ENCODE results near the gene RTCB. TPM values are rescaled to one million over a fixed set of nuclear protein-coding genes. Genes with fewer than 3 reads are reported as not detected.

The RTCB gene
- total RNA-seq, 2 experiments from 2014 or later: 77.9 to 82.7 TPM

- H3K4me3 Mint-ChIP-seq: peak overlapping the region; percentile 93
- H3K9me3 Mint-ChIP-seq: no peaks in the 10 kb centered on the region
- H3K4me1 Mint-ChIP-seq (ENCODE audit: low read depth): peaks cover 51% of the 10 kb centered on the region
- no peak for TF ChIP-seq CTCF (IDR thresholded peaks at IDR 0.05)
- peak overlapping the region; percentile 95 for H3K27ac Mint-ChIP-seq
- POLR2A ChIA-PET: interaction anchor here (0.8 to 1.3 kb wide), 2 partner anchors 10 to 18 kb away, joined by 3 to 6 read pairs; no protein-coding TSS in a partner anchor
- ATAC-seq: no peak
- peaks cover 36% of the 10 kb centered on the region for H3K36me3 Mint-ChIP-seq (ENCODE audit: low read depth)
- CTCF ChIA-PET: interaction anchor here (3.9 kb wide), 1 partner anchor 63 kb away, joined by 13 read pairs; the partner anchor contains the start of gene FBXO7
- no peak for DNase-seq
- intact Hi-C loops (cut with micrococcal nuclease): loop anchor here (5.0 kb wide), 1 partner anchor 62 kb away; the partner anchor contains the start of gene FBXO7
- H3K27me3 Mint-ChIP-seq: no peaks in the 10 kb centered on the region
Measured at GRCh38 chr22:32410459-32410858, 1.6 kb downstream of the RTCB start.

GRCh38 chr22:32409977-32410376 lies 2.1 kb downstream of the RTCB start:
- intact Hi-C loops (cut with micrococcal nuclease): loop anchor here (5.0 kb wide), 1 partner anchor 62 kb away; the partner anchor contains the start of gene FBXO7
- ATAC-seq (no peak), DNase-seq (no peak)
- TF ChIP-seq CTCF (IDR thresholded peaks at IDR 0.05): no peak
- CTCF ChIA-PET: interaction anchor here (3.9 kb wide), 1 partner anchor 64 kb away, joined by 13 read pairs; the partner anchor contains the start of gene FBXO7
- Mint-ChIP-seq H3K4me3 (peak overlapping the region; percentile 93), H3K36me3 (ENCODE audit: low read depth) (peaks cover 38% of the 10 kb centered on the region), H3K9me3 (no peaks in the 10 kb centered on the region), H3K27ac (no peak overlapping the region), H3K27me3 (no peaks in the 10 kb centered on the region), H3K4me1 (ENCODE audit: low read depth) (peaks cover 51% of the 10 kb centered on the region)
- POLR2A ChIA-PET: interaction anchor here (0.8 kb wide), 1 partner anchor 17 kb away, joined by 3 read pairs; no protein-coding TSS in a partner anchor

- POLR2A ChIA-PET: no interaction called here
- TF ChIP-seq CTCF (IDR thresholded peaks at IDR 0.05): no peak
- no peak for ATAC-seq
- H3K4me3 Mint-ChIP-seq: no peak overlapping the region
- peaks cover 47% of the 10 kb centered on the region for H3K4me1 Mint-ChIP-seq (ENCODE audit: low read depth)
- no peaks in the 10 kb centered on the region for H3K9me3 Mint-ChIP-seq
- intact Hi-C loops (cut with micrococcal nuclease): no loop called here
- peaks cover 42% of the 10 kb centered on the region for H3K36me3 Mint-ChIP-seq (ENCODE audit: low read depth)
- H3K27me3 Mint-ChIP-seq: no peaks in the 10 kb centered on the region
- no peak overlapping the region for H3K27ac Mint-ChIP-seq
- no peak for DNase-seq
- CTCF ChIA-PET: interaction anchor here (3.9 kb wide), 1 partner anchor 66 kb away, joined by 13 read pairs; the partner anchor contains the start of gene FBXO7
Measured at GRCh38 chr22:32407936-32408335, 4.1 kb downstream of the RTCB start.

- Mint-ChIP-seq H3K27ac (peak overlapping the region; percentile 56), H3K4me3 (no peak overlapping the region), H3K4me1 (ENCODE audit: low read depth) (peaks cover 40% of the 10 kb centered on the region), H3K9me3 (no peaks in the 10 kb centered on the region), H3K27me3 (no peaks in the 10 kb centered on the region), H3K36me3 (ENCODE audit: low read depth) (peaks cover 42% of the 10 kb centered on the region)
- CTCF ChIA-PET: interaction anchor here (3.9 kb wide), 1 partner anchor 66 kb away, joined by 13 read pairs; the partner anchor contains the start of gene FBXO7
- DNase-seq (no peak), ATAC-seq (no peak)
- POLR2A ChIA-PET: interaction anchor here (0.7 kb wide), 1 partner anchor 15 kb away, joined by 3 read pairs; no protein-coding TSS in a partner anchor
- intact Hi-C loops (cut with micrococcal nuclease): no loop called here
- TF ChIP-seq CTCF (IDR thresholded peaks at IDR 0.05): no peak
Measured at GRCh38 chr22:32407312-32407711, 4.7 kb downstream of the RTCB start.

- peaks cover 53% of the 10 kb centered on the region for H3K36me3 Mint-ChIP-seq (ENCODE audit: low read depth)
Measured at GRCh38 chr22:32404021-32404420, 8.0 kb downstream of the RTCB start.

More at GRCh38 chr22:32404021-32404420, 8.0 kb downstream of the RTCB start:
- Mint-ChIP-seq H3K4me1 (ENCODE audit: low read depth) (peaks cover 19% of the 10 kb centered on the region), H3K4me3 (no peak overlapping the region), H3K27me3 (no peaks in the 10 kb centered on the region), H3K27ac (no peak overlapping the region), H3K9me3 (no peaks in the 10 kb centered on the region)
- TF ChIP-seq CTCF (IDR thresholded peaks at IDR 0.05): no peak
- intact Hi-C loops (cut with micrococcal nuclease): no loop called here
- no peak for DNase-seq
- no peak for ATAC-seq
- CTCF ChIA-PET: no interaction called here
- POLR2A ChIA-PET: no interaction called here

All from activated CD8-positive, alpha-beta T cell treated with anti-CD3 and anti-CD28 coated beads for 36 hours (primary cell).